Measurements from ENCODE around the gene LIME1.

DNA sequence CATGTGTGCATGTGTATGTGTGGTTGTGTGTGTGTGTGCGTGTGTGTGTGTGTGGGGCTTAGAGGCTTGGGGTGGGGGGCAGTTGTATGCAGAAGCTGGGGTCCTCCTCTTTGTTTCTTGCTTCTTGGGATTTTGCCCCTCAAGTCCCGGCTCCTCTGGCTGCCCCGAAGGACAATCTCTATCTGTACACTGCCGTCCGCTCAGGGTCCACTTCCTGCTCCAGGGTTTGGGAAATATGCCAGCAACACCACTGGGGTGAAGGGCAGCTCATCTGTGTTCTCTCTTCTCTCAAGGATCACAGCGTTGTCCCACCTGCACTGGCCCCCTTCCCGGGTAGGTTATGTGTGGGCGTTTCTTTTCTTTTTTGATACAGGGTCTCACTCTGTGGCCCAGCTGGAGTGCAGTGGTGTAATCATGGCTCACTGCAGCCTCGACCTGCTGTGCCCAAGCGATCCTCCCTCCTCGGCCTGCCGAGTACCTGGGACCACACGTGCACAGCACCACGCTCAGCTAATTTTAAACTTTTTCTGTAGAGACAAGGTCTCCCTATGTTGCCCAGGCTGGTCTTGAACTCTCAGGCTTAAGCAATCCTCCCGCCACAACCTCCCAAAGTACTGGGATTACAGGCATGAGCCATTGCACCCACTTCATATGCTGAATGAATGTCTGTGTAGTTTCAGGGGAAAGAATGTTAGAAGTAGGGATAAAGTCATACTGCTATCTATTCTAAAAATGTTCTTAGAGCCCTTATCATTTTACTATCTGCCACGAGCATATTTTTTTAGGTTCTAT is 28.8 kb downstream of the LIME1 start:
- TF ChIP-seq, protein P1, sequence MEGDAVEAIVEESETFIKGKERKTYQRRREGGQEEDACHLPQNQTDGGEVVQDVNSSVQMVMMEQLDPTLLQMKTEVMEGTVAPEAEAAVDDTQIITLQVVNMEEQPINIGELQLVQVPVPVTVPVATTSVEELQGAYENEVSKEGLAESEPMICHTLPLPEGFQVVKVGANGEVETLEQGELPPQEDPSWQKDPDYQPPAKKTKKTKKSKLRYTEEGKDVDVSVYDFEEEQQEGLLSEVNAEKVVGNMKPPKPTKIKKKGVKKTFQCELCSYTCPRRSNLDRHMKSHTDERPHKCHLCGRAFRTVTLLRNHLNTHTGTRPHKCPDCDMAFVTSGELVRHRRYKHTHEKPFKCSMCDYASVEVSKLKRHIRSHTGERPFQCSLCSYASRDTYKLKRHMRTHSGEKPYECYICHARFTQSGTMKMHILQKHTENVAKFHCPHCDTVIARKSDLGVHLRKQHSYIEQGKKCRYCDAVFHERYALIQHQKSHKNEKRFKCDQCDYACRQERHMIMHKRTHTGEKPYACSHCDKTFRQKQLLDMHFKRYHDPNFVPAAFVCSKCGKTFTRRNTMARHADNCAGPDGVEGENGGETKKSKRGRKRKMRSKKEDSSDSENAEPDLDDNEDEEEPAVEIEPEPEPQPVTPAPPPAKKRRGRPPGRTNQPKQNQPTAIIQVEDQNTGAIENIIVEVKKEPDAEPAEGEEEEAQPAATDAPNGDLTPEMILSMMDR (IDR thresholded peaks at IDR 0.05) = no peak
- no peak for TF ChIP-seq POLR2A (IDR thresholded peaks at IDR 0.05)
